ENCODE results near the gene KRT23. TPM values are rescaled to one million over a fixed set of nuclear protein-coding genes. Genes with fewer than 3 reads are reported as not detected.

Gene KRT23
- total and polyA plus RNA-seq, 8 donors: 1.1 to 2.6 TPM; not detected in 6

GRCh38 chr17:40873801-40874200, 63.6 kb downstream of the KRT23 start:
- TF ChIP-seq EP300 (IDR thresholded peaks at IDR 0.05): no peak
- TF ChIP-seq CTCF (IDR thresholded peaks at IDR 0.05): no peak
- no peak for TF ChIP-seq POLR2AphosphoS5 (IDR thresholded peaks at IDR 0.05)
- TF ChIP-seq POLR2A (IDR thresholded peaks at IDR 0.05): no peak
- Histone ChIP-seq H3K4me3 (no peak overlapping the region), H3K36me3 (no peaks in the 10 kb centered on the region), H3K27ac (no peak overlapping the region), H3K27me3 (peaks cover 0 to 20% (median 0%) of the 10 kb centered on the region in 3 donors), H3K9me3 (no peaks in the 10 kb centered on the region), H3K4me1 (no peaks in the 10 kb centered on the region)
- intact Hi-C loops (cut with DNase I; ENCODE audit: low total_unique reads): no loop called here
- WGBS, 5 donors: 65 to 93% (median 85%) methylated on average over 1 of the region's 1 CpG
- DNase-seq: no peak

GRCh38 chr17:40873255-40873654, 64.2 kb downstream of the KRT23 start:
- Histone ChIP-seq H3K27me3 (peaks cover 0 to 20% (median 0%) of the 10 kb centered on the region in 3 donors), H3K36me3 (no peaks in the 10 kb centered on the region), H3K4me1 (no peaks in the 10 kb centered on the region), H3K4me3 (no peak overlapping the region), H3K27ac (no peak overlapping the region), H3K9me3 (no peaks in the 10 kb centered on the region)
- DNase-seq: no peak
- intact Hi-C loops (cut with DNase I; ENCODE audit: low total_unique reads): no loop called here
- TF ChIP-seq CTCF (IDR thresholded peaks at IDR 0.05): no peak
- no peak for TF ChIP-seq POLR2A (IDR thresholded peaks at IDR 0.05)
- no peak for TF ChIP-seq EP300 (IDR thresholded peaks at IDR 0.05)
- TF ChIP-seq POLR2AphosphoS5 (IDR thresholded peaks at IDR 0.05): no peak

Other genes starting within 250 kb of the KRT23 start
Only the 30 nearest of the 33 such genes appear.
- gene KRT25, start 182.3 kb downstream of the KRT23 start, total RNA-seq: not detected
- gene KRT25, start 182.3 kb downstream of the KRT23 start, polyA plus RNA-seq: not detected
- not detected for gene KRT26, start 165.4 kb downstream of the KRT23 start, total RNA-seq
- gene KRT26, start 165.4 kb downstream of the KRT23 start, polyA plus RNA-seq: not detected
- not detected for gene KRT27, start 155.1 kb downstream of the KRT23 start, total RNA-seq
- gene KRT27, start 155.1 kb downstream of the KRT23 start, polyA plus RNA-seq: not detected
- not detected for gene KRT28, start 137.7 kb downstream of the KRT23 start, total RNA-seq
- gene KRT28, start 137.7 kb downstream of the KRT23 start, polyA plus RNA-seq: not detected
- 10 to 100 TPM in 1 of 5 donors, 1 to 10 TPM in 3, under 1 TPM in 1; 0.58 to 25.4 (median 2.9) TPM for gene KRT10, start 115.0 kb downstream of the KRT23 start, total RNA-seq
- gene KRT10, start 115.0 kb downstream of the KRT23 start, polyA plus RNA-seq: 10 to 100 TPM; 46.1 to 49.0 (median 47.7) TPM
- gene KRT12, start 70.4 kb downstream of the KRT23 start, total RNA-seq: 10 to 100 TPM in 2 of 5 donors, 1 to 10 TPM in 1, not detected in 2; 1.1 to 57.6 (median 14.0) TPM
- under 1 TPM in 1 of 3 donors, not detected in 2; 0.61 TPM for gene KRT12, start 70.4 kb downstream of the KRT23 start, polyA plus RNA-seq
- gene KRT20, start 52.4 kb downstream of the KRT23 start, total RNA-seq: 100 to 1,000 TPM in 2 of 5 donors, 10 to 100 TPM in 1, not detected in 2; 72.0 to 121 (median 101) TPM
- 100 to 1,000 TPM in 1 of 3 donors, 1 to 10 TPM in 2; 3.9 to 370 (median 4.4) TPM for gene KRT20, start 52.4 kb downstream of the KRT23 start, polyA plus RNA-seq
- not detected for gene KRT39, start 29.3 kb upstream of the KRT23 start, total RNA-seq
- gene KRT39, start 29.3 kb upstream of the KRT23 start, polyA plus RNA-seq: not detected
- not detected for gene KRT40, start 46.7 kb upstream of the KRT23 start, total RNA-seq
- under 1 TPM in 1 of 3 donors, not detected in 2; 0.10 TPM for gene KRT40, start 46.7 kb upstream of the KRT23 start, polyA plus RNA-seq
- gene KRTAP3-3, start 56.5 kb upstream of the KRT23 start, total RNA-seq: not detected
- gene KRTAP3-3, start 56.5 kb upstream of the KRT23 start, polyA plus RNA-seq: not detected
- not detected for gene KRTAP3-2, start 62.3 kb upstream of the KRT23 start, total RNA-seq
- not detected for gene KRTAP3-2, start 62.3 kb upstream of the KRT23 start, polyA plus RNA-seq
- gene KRTAP3-1, start 71.5 kb upstream of the KRT23 start, total RNA-seq: not detected
- not detected for gene KRTAP3-1, start 71.5 kb upstream of the KRT23 start, polyA plus RNA-seq
- gene KRTAP1-5, start 89.6 kb upstream of the KRT23 start, total RNA-seq: not detected
- gene KRTAP1-5, start 89.6 kb upstream of the KRT23 start, polyA plus RNA-seq: not detected
- not detected for gene KRTAP1-4, start 92.5 kb upstream of the KRT23 start, total RNA-seq
- not detected for gene KRTAP1-4, start 92.5 kb upstream of the KRT23 start, polyA plus RNA-seq
- gene KRTAP1-3, start 97.2 kb upstream of the KRT23 start, total RNA-seq: not detected
- not detected for gene KRTAP1-3, start 97.2 kb upstream of the KRT23 start, polyA plus RNA-seq
- not detected for gene KRTAP1-1, start 103.8 kb upstream of the KRT23 start, total RNA-seq
- not detected for gene KRTAP1-1, start 103.8 kb upstream of the KRT23 start, polyA plus RNA-seq
- not detected for gene KRTAP2-1, start 109.7 kb upstream of the KRT23 start, total RNA-seq
- not detected for gene KRTAP2-1, start 109.7 kb upstream of the KRT23 start, polyA plus RNA-seq
- gene KRTAP2-2, start 117.6 kb upstream of the KRT23 start, total RNA-seq: not detected
- gene KRTAP2-2, start 117.6 kb upstream of the KRT23 start, polyA plus RNA-seq: not detected
- not detected for gene KRTAP2-3, start 122.5 kb upstream of the KRT23 start, total RNA-seq
- gene KRTAP2-3, start 122.5 kb upstream of the KRT23 start, polyA plus RNA-seq: not detected
- not detected for gene KRTAP2-4, start 128.2 kb upstream of the KRT23 start, total RNA-seq
- not detected for gene KRTAP2-4, start 128.2 kb upstream of the KRT23 start, polyA plus RNA-seq
- gene KRTAP4-7, start 146.5 kb upstream of the KRT23 start, total RNA-seq: not detected
- not detected for gene KRTAP4-7, start 146.5 kb upstream of the KRT23 start, polyA plus RNA-seq
- not detected for gene KRTAP4-8, start 160.5 kb upstream of the KRT23 start, total RNA-seq
- not detected for gene KRTAP4-8, start 160.5 kb upstream of the KRT23 start, polyA plus RNA-seq
- gene KRTAP4-16, start 164.6 kb upstream of the KRT23 start, total RNA-seq: not detected
- not detected for gene KRTAP4-16, start 164.6 kb upstream of the KRT23 start, polyA plus RNA-seq
- not detected for gene KRTAP4-9, start 167.7 kb upstream of the KRT23 start, total RNA-seq
- gene KRTAP4-9, start 167.7 kb upstream of the KRT23 start, polyA plus RNA-seq: not detected
- gene KRTAP4-11, start 180.7 kb upstream of the KRT23 start, total RNA-seq: not detected
- not detected for gene KRTAP4-11, start 180.7 kb upstream of the KRT23 start, polyA plus RNA-seq
- gene KRTAP4-12, start 186.5 kb upstream of the KRT23 start, total RNA-seq: not detected
- not detected for gene KRTAP4-12, start 186.5 kb upstream of the KRT23 start, polyA plus RNA-seq
- not detected for gene KRTAP4-6, start 202.9 kb upstream of the KRT23 start, total RNA-seq
- not detected for gene KRTAP4-6, start 202.9 kb upstream of the KRT23 start, polyA plus RNA-seq
- not detected for gene KRTAP4-5, start 212.2 kb upstream of the KRT23 start, total RNA-seq
- not detected for gene KRTAP4-5, start 212.2 kb upstream of the KRT23 start, polyA plus RNA-seq
- gene KRTAP4-4, start 223.1 kb upstream of the KRT23 start, total RNA-seq: not detected
- not detected for gene KRTAP4-4, start 223.1 kb upstream of the KRT23 start, polyA plus RNA-seq
- gene KRTAP4-3, start 230.6 kb upstream of the KRT23 start, total RNA-seq: not detected
- gene KRTAP4-3, start 230.6 kb upstream of the KRT23 start, polyA plus RNA-seq: not detected

Data from stomach (tissue), 9 donors.